GM21717 (cell line): Measurements from ENCODE around the gene CKAP5.

ENCODE experiments used
- ATAC-seq: cut with Tn5 transposase; IDR thresholded peaks from one replicate; pipeline ENCODE4 v1.9.1; 2021; ENCODE audit warnings: mild to moderate bottlenecking, moderate library complexity; ENCODE audit not compliant: unreplicated experiment

Gene CKAP5

DNA sequence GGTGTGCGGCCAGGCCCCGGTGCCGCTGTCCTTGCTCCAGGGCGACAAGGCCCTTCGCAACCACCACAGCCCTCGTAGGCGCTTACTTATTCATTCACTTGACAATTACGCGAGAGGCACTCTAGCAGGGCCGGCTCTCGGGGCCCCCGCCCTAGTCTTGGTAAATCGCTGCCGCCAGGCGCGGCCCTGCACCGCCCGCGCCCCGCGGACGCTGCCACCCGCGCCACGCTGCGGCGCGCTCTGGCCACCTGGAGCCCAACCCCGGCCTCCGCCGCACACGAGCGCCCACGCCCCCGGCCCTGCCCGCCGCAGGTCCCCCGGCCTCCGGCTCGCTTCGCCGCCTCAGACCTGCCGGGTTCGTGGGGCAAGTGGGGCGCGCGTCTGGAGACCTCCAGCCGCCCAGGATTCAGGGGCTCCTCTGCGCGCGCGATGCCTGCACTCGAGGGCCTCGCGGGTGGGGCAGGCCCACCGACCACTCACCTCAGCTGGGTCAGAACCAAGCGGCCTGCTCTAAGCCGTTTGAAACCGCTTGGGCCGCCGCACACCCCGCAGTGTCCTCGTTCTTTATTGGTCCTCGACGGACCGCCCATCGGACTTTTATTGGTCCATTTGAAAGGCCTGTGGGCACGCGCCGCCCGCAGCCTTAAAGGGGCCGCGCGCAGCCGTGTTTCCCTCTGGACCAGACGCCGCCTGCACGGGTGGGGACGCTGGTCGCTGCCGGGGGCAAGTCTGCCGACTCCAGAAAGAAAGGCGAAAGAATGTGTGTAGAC, at the start of gene CKAP5:
TSS of gene CKAP5 (minus strand) at position 541 of the 770 bp plus-strand sequence. CDS start 25,049 bp downstream, outside the sequence.
- peak; percentile 94 for ATAC-seq

DNA sequence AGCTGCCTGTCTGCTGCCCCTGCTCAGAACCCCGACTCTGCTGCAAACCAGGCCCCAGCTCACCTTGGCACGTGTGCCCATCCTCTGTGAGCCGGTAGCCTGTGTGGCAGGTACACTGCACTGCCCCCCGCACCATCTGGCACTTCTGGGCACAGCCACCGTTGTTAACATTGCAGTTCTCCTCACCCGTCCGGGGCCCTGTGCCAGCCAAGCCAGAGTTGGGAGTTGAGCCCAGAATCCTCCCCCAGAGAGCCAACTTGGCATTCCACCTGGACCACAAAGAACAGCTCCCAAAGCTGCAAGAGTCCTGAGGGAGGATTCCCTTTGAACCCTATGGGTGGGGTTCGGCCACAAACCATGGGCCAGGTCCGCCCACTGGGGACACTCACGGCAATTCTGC, 49.7 kb upstream of the CKAP5 start:
- ATAC-seq, result no peak

DNA sequence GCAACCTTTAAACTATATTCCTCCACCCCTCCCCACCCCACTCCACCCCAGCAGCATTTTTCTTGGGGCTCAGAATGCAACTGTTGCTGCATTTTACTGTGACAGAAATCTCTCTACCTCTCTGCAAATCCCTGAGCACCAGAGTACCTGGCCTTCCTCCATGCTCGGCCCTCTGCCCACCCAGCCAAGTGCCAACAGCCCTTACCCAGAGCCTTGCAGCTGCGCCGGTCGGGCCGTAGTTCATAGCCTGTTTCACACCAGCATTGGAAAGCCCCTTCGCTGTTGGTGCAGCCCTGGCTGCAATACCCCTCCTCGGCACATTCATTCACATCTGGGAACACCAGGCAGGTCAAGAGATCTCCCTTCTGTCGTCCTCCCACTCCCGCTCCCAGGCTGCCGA, 48.9 kb upstream of the CKAP5 start:
- no peak for ATAC-seq

DNA sequence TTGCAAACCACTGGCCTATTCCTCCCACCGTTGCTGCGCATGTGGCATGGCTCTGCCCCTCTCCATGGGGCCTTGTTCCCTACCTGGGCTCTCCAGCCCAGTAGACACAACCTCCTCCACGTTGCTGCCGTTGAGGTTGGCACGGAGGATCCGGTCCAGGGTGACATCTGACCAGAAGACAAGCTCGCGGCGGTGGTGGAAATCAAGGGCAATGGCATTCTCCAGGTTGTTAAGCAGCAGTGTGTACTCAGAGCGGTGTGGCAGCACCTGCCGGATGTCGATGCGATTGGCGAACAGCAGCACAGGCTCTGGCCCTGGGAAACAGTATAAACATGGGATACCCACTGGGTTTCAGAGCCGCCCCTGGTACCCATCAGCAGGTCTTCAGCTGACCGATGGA, 48.4 kb upstream of the CKAP5 start:
- ATAC-seq, result no peak

DNA sequence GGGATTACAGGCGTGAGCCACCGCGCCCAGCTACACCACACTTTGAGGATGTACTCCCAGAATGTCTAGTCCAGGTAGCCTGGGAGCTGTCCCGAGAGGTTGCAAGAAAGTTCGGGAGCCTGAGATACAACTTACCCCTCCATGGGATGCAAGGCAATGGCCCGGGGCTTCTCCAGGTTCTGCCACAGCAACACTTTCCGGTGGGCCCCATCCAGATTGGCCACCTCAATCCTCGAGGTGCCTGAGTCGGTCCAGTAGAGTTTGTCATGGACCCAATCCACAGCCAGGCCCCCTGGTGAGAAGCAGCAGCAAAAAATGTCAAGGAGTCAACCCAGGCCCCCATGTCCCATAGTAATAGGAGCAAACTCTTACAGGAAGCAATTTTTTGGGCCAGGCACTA, 46.8 kb upstream of the CKAP5 start:
- ATAC-seq, result no peak

DNA sequence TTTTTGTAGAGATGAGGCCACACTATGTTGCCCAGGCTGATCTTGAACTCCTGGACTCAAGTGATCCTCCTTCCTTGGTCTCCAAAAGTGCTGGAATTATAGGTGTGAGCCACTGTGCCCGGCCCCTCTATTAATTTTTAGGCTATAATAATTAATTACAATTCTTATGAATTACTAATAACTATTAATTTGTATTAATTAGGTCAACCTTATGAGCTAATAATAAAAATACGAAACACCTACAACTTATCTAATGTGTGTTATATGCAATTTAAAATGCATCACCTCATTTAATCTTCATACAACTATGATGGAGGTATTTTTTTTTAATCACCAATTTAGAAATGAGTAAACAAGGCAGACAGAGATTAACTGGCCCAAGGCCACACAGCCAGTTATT, 46.0 kb upstream of the CKAP5 start:
- no peak for ATAC-seq

DNA sequence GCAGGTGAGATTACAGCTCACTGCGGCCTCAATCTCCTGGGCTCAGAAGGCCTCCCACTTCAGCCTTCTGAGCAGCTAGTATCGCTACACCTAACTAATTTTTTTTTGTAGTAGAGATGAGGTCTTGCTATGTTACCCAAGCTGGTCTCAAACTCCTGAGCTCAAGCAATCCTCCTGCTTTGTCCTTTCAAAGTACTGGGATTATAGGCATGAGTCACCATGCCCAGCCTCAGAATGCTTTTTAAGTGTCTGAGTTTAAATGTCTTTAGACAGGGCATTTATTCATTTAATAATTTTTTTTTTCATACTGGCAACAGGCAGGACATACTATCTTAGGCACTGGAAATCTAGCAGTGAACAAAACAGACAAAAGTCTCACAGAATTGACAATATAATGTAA, 44.6 kb upstream of the CKAP5 start:
- no peak for ATAC-seq

DNA sequence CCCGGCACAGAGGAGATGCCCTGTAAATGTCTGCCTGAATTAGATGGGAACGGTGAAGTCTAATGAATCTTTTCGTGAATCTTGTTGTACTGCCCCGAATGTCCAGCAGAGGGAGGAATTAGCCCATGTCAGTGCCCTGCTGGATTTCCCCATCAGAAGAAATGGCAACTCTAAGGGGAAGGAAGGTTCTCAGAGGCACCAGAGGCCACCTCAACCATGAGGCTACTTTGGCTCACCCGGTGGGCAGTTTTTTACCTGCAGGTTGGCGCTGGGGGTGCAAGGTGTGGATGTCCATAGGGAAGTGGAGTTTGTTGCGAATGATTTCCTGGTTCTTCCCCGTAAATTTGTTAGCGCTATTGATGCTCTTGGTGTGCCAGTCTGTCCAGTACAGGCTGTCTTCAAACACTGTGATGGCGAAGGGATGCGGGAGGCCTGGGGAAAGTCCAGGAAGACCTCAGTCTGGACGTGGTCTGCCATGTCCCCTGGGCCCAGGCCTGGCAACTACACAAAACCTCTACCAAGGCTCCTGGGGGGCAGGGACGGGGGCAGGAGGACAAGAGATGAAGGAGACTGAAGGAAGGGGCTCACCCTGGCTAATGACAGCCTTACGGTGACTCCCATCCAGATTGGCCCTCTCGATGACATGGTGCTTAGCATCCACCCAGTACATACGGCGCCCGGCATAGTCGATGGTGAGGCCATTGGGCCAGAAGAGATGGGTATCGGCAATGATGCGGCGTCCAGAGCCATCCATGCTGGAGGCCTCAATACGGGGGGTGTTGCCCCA, 43.8 kb upstream of the CKAP5 start:
- ATAC-seq, result no peak

DNA sequence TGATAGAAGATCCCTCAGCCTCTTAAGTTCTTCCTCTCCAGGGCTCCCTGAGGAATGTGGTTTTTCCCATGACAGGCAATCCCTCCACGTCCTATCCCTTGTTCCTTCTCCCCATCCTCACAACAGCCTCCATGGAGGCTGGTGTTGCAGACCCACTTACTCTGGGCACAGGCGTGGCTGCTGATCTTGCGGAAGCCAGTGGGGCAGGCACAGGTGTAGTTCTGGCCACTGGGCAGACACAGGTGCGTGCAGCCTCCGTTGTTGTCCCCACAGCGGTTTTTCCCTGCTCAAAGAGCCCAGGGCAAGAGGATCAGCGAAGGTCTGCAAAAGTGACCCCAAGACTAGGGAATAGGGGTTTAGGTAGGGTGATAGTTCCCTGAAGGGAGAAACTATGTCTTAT, 43.2 kb upstream of the CKAP5 start:
- ATAC-seq, result no peak

DNA sequence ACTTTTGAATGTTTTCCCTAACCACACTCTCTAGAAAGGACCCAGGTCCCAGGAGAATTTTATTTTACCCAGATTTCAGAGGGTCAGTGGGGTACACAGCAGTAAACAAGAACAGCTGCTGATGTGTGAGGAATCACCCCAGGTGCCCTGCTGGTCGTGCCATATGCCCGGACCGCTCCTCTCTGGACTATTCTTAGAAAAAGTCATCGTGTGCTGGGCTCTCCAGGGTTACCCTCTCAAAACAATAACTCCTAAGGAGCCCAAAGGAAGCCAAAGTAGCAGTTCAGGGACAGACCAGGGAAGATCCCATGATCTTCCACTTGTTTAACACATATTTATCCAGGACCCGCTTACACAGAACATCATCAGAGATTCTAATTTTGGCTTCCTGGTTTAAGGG, 42.6 kb upstream of the CKAP5 start:
- ATAC-seq, result no peak

DNA sequence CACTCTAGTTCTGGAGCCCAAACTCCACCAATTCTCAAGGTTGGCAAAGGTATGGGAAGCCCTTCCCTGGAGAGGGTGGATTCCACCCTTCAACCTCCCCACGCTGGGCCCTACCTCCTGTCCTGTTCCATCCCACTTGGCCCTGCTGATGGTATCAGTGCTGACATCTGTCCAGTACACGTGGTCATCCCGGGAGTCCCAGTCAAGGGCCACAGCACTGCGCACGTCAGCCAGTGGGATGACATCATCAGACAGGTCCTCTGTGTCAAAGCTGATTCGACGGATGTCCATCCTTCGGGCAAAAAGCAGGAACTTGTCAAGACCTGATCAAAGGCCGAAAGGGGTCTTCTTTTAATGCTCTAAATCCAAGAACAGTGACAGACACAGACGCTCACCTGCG, 40.1 kb upstream of the CKAP5 start:
- ATAC-seq, result no peak

DNA sequence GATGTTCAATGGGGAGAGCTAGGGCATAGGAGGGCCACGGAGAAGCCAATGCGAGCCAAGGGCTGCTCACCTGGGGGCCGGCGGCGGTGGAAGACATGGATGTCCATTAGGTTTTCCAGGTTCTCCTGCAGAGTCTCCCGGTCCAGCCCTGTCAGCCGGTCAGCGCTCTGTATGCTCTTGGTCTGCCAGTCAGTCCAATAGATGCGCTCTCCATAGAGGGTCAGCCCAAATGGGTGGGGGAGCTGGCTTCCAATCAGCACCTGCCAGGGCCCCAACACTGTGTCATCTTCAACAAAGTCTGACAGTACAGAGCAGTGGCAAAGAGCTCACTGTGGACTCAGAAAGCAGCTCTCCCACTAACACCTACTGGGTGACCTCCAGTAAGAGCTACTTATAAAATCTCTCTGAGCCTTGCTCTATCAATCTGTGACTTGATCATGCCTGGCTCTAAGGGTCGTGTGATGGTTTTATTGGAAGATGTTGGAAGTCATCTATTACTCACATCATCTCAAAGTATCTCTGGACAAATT, 33.0 kb upstream of the CKAP5 start:
- no peak for ATAC-seq

DNA sequence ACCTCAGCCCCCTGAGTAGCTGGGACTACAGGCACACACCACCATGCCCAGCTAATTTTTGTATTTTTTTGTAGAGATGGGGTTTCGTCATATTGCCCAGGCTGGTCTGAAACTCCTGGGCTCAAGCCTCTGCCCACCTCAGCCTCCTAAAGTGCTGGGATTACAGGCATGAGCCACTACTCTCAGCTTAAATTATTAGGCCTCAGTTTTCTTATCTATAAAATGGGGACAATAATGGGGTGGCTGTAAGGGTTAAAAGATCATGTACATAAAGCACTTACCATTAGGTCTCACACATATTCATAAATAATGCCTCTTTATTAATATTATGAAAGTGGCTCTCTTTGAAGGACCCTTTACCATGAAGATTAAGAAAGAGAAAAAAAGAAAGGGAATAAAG, 31.5 kb upstream of the CKAP5 start:
- no peak for ATAC-seq

DNA sequence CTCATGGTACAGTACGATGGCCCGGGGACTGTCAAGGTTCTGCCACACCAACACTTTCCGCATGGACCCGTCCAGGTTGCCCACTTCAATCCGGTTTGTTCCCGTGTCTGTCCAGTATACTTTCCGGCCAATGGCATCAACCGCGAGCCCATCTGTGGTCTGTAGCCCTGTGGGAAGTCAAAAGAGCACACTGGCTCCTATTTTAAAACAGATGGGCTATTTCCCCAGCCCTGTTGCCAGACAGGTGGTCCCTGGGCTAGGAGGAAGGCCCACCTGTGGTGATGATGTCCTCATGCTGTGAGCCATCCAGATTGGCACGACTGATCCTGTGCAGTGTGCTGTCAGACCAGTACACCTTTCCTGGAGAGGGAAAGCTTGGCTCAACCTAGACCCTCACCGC, 30.4 kb upstream of the CKAP5 start:
- ATAC-seq, result no peak

DNA sequence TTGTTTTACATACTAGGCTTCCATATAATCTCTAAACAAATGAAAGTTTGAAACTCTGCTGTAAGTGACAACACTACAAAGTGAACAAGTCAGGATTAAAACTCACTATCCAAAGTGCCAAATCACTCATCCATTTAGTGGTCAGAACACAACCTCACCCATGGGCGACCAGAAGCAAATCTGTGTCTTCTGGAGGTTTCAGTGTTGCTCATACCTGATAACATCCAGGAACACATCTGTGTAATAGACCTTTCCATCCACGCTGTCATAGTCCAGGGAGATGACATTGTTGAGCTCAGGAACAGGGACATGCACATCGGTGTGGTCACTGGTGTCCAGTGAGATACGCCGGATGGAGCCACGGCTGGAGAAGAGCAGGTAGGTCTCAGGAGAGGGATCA, 28.5 kb upstream of the CKAP5 start:
- no peak for ATAC-seq

DNA sequence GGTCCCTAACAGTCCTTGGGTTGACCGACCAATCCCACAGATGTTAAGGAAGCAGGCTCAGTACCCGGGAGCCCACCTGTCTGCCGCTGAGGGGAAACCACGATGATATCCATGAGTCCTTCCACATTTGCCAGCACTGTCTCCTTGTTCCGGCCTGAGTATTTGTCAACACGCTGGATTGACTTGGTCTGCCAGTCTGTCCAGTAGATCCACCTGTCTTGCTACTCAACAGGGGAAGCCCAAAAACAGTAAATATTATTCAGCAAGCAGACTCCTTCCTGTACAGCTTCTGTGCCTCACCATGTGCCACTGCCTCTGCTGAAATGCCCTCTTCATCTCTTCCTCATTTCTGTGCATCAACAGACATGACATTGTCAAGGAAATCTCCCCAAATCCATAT, 22.8 kb upstream of the CKAP5 start:
- no peak for ATAC-seq

DNA sequence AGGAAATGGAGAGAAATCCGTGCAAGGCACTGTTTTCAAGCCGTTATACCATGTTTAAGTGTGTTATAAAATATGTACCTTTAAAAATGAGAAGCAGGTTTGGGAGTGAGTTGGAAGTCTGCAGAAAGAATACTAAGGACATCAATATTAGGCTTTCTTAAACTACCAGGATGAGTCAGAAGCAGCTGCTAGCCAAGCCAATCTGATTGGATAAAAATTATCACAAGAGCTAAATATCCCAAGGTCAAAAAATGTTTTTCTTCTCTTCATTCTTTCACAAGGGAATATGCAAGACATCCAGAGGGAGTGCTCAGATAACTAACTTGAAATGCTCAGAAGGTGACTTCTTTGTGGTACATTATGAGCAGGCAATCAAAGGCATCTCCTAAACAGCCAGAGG, 19.3 kb upstream of the CKAP5 start:
- no peak for ATAC-seq

DNA sequence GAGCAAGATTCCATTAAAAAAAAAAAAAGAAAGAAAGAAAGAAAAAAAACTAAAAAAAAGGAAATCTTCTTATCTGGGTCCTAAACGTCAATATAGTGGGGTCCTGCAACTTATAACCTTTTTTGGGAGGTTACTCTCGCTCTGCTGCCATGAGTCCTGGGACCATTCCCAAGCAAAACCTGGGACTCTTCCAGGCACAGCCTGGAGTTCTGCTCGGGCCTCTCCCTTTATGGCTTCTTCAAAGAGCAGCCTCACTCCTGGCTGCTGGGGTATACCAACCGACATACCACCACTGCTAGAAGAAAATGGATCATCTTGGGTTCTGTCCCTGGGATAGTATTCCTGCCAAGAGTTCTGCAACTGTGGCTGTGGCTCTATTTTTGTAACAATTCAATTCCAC, 14.1 kb upstream of the CKAP5 start:
- no peak for ATAC-seq

DNA sequence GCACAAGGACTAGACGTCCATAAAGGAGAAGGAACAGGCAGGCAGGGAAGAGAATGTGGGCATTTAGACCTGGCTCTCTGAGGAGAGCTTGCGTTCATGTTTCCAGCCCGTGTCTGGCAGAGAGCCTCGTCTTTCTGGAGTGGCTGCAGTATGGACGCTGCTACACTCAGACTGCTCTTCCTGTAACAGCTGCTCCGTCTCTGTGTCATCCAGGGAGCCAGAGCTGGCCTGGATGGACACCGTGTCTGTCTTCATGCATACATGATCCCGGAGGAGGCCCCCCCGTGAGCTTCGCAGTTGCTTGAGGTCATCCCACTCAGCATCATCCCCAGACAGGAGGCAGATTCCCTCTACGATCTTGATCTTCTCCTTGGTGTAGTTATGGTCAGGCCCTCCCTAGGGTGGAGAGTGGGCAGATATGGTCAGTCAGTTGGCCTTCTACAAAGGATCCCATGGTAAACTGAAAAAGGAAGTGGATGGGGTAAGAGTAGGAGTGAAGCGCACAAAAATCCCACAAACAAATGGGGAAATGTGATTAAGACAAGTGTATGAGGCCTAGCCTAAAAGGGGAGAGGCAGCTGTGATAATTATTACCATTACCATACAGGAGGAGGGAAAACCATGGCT, 13.0 kb upstream of the CKAP5 start:
- ATAC-seq, result no peak

DNA sequence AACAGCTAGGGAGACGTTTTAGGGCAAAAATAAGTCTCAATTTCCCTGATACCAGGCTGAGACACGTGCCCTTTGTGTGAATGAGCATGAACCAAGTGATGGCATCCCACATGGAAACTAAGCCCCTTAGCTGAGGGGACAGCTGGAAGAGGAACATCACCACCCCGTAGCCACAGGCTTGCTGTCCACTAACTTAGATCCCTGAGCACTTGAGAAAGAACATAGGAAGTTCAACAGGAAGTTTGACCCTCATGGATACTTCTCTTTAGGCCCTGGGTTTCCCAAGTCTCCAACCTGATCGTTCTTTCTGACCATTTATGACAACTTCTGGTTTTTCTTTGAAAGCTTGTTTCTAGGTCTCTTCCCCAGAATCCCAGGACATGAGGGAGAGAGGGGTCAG, 11.6 kb upstream of the CKAP5 start:
- no peak for ATAC-seq

DNA sequence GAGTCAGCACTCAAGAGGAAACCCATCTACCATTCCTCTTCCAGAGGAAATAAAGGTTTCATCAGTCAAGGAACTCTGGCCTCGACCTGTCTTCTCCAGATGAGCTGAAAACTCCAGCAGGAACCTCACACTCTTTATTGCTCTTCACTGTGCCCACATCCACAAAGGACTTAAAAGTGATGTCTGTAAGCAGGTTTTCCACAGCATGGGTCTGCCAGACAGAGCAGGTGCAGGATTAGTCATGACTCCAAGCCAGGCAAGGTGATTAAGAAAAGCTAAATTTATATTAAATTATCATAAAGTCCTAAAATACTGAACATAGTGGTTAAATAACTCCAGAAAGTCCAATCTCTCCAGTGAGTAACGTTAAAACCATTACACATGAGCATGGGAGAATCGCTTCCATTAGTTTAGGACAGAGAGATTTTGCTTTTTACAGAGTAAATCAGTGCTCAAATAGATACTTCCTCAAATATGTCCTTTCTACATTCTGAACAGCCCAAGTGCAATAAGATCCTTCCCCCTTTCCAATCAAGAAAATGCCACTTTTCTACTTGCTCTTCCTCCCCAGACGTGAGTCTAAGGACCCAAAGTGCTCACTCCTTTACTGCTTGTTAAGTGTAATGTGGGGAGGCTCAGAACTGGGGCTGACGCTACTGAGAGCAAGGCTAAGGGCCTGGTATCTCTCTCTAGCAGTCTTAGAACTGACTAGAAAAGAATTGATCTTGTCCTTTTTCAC, 10.7 kb upstream of the CKAP5 start:
- no peak for ATAC-seq
